Nephron (organoid): Measurements from ENCODE around the gene CD5L.

Experiments
- H3K27ac Mint-ChIP-seq, 3 experiments: 2 replicates each; pipeline ENCODE4 v1.8.0; 2020; ENCODE audit warnings: mixed read lengths in 3 of 3, mild to moderate bottlenecking in 2 of 3, moderate library complexity in 1 of 3
- H3K27me3 Mint-ChIP-seq: 2 replicates; pipeline ENCODE4 v1.8.0; 2021; ENCODE audit warnings: low read depth, mild to moderate bottlenecking, moderate library complexity, mixed read lengths
- H3K36me3 Mint-ChIP-seq: 2 replicates; pipeline ENCODE4 v1.8.0; 2020; ENCODE audit warnings: low read depth, mixed read lengths
- H3K4me1 Mint-ChIP-seq: 2 replicates; pipeline ENCODE4 v1.8.0; 2020; ENCODE audit warnings: mixed read lengths
- H3K4me3 Mint-ChIP-seq, 3 experiments: 2 replicates each; pipeline ENCODE4 v1.8.0; 2020; ENCODE audit warnings: mild to moderate bottlenecking in 3 of 3, mixed read lengths in 3 of 3, moderate library complexity in 2 of 3
- H3K9me3 Mint-ChIP-seq: 2 replicates; pipeline ENCODE4 v1.8.0; 2020; ENCODE audit warnings: mixed read lengths
- CTCF ChIP-seq, 3 experiments: fragments of 200-600 bp; sonication (generic); IDR thresholded peaks; one replicate each; pipeline ENCODE4 v1.5.0; 2021; ENCODE audit warnings: antibody characterized with exemption in 3 of 3; ENCODE audit not compliant: unreplicated experiment in 3 of 3

Gene CD5L

GRCh38 chr1:157842939-157843338 is 1.3 kb upstream of the CD5L start:
- H3K9me3 Mint-ChIP-seq: no peaks in the 10 kb centered on the region
- H3K36me3 Mint-ChIP-seq: no peaks in the 10 kb centered on the region
- no peak overlapping the region for H3K27ac Mint-ChIP-seq
- no peak overlapping the region for H3K4me3 Mint-ChIP-seq
- peaks cover 3% of the 10 kb centered on the region for H3K27me3 Mint-ChIP-seq
- no peak for TF ChIP-seq CTCF (IDR thresholded peaks at IDR 0.05; ENCODE audit: unreplicated experiment in 3 of 3)
- H3K4me1 Mint-ChIP-seq: no peaks in the 10 kb centered on the region

DNA sequence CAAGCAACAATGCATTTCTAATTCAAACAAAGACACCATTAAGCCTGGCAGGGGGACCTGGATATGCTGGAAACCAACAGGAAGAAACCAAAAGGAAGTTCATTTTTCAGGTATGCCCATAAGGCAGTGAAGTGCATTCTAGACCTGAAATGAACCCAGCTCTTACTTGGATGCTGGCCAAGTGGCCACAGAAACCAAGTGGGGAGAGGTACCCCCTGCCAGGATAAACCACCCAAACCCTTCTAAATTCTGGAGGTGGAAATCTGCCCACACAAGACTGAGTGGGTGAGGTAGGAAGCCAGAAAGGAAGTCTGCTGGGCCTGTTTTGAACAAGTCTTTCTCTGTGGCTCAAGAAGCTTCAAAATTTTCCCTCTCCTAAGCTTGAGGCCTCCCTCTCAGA is 2.6 kb downstream of the CD5L start:
- H3K27ac Mint-ChIP-seq: no peak overlapping the region
- peaks cover 3% of the 10 kb centered on the region for H3K9me3 Mint-ChIP-seq
- no peaks in the 10 kb centered on the region for H3K27me3 Mint-ChIP-seq
- no peak for TF ChIP-seq CTCF (IDR thresholded peaks at IDR 0.05; ENCODE audit: unreplicated experiment in 3 of 3)
- no peaks in the 10 kb centered on the region for H3K4me1 Mint-ChIP-seq
- H3K36me3 Mint-ChIP-seq: no peaks in the 10 kb centered on the region
- H3K4me3 Mint-ChIP-seq: no peak overlapping the region

- no peaks in the 10 kb centered on the region for H3K27me3 Mint-ChIP-seq
- H3K36me3 Mint-ChIP-seq: no peaks in the 10 kb centered on the region
- H3K4me3 Mint-ChIP-seq: no peak overlapping the region
- H3K9me3 Mint-ChIP-seq: peaks cover 3% of the 10 kb centered on the region
- no peaks in the 10 kb centered on the region for H3K4me1 Mint-ChIP-seq
- H3K27ac Mint-ChIP-seq: no peak overlapping the region
- no peak for TF ChIP-seq CTCF (IDR thresholded peaks at IDR 0.05; ENCODE audit: unreplicated experiment in 3 of 3)
Observed at GRCh38 chr1:157834430-157834829, 7.2 kb downstream of the CD5L start.

DNA sequence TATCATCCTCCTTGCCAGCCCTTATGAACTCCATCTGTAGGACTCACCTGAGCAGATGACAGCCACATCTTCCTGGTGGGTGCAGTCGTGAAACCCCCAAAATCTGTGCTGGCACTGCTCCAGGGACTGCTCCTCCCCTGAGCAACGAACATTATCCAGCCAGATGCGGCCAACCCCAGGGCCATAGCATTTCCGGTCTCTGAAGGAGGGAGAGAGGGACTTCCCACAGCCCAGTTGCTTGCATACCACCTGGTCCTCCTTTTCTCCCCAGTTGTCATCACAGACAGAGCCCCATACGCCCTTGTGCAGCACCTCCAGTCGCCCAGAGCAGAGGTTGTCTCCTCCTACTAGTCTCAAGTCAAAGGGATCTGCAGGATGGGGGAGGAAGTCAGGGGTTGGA is 8.5 kb downstream of the CD5L start:
- no peak overlapping the region for H3K4me3 Mint-ChIP-seq
- no peaks in the 10 kb centered on the region for H3K4me1 Mint-ChIP-seq
- TF ChIP-seq CTCF (IDR thresholded peaks at IDR 0.05; ENCODE audit: unreplicated experiment in 3 of 3): no peak
- peaks cover 3% of the 10 kb centered on the region for H3K9me3 Mint-ChIP-seq
- no peaks in the 10 kb centered on the region for H3K27me3 Mint-ChIP-seq
- no peak overlapping the region for H3K27ac Mint-ChIP-seq
- no peaks in the 10 kb centered on the region for H3K36me3 Mint-ChIP-seq

- TF ChIP-seq CTCF (IDR thresholded peaks at IDR 0.05; ENCODE audit: unreplicated experiment in 3 of 3): no peak
- Mint-ChIP-seq H3K27me3 (no peaks in the 10 kb centered on the region), H3K36me3 (no peaks in the 10 kb centered on the region), H3K4me3 (no peak overlapping the region), H3K27ac (no peak overlapping the region), H3K9me3 (peaks cover 3% of the 10 kb centered on the region), H3K4me1 (no peaks in the 10 kb centered on the region)
Observed at GRCh38 chr1:157831968-157832626, 9.5 kb downstream of the CD5L start.

- H3K4me3 Mint-ChIP-seq: no peak overlapping the region
- no peaks in the 10 kb centered on the region for H3K36me3 Mint-ChIP-seq
- no peak for TF ChIP-seq CTCF (IDR thresholded peaks at IDR 0.05; ENCODE audit: unreplicated experiment in 3 of 3)
- H3K27me3 Mint-ChIP-seq: no peaks in the 10 kb centered on the region
- H3K4me1 Mint-ChIP-seq: no peaks in the 10 kb centered on the region
- no peaks in the 10 kb centered on the region for H3K9me3 Mint-ChIP-seq
- H3K27ac Mint-ChIP-seq: no peak overlapping the region
Observed at GRCh38 chr1:157830887-157831286, 10.7 kb downstream of the CD5L start.
